Right ventricle myocardium inferior (tissue), 1 donor: Measurements from ENCODE around the gene QSOX1. TPM values are rescaled to one million over a fixed set of nuclear protein-coding genes. Genes with fewer than 3 reads are reported as not detected.
"Not testable (repeated sequence)": the region's sequence is repeated elsewhere in the genome, so short reads cannot be mapped to it uniquely, and the experiment has no call there.

Source experiments
- ATAC-seq: fragments of 200-7000 bp; cut with Tn5 transposase; one replicate; pipeline ENCODE4 v1.9.1; 2020; ENCODE audit warnings: mild to moderate bottlenecking, moderate library complexity
- DNase-seq: peaks from one replicate; pipeline ENCODE4 v3.0.0; 2021; ENCODE audit errors: missing footprints
- intact Hi-C: fragments of 100-400 bp; cut with DNase I; formaldehyde crosslinking; loops from one replicate; pipeline ENCODE4 v1.11.0; 2022
- total RNA-seq: library from RNA; stranded (reverse); fragmentation: NEBNext Ultra II Directional; extraction: Animal tissue kit (Norgen Biotek cat#: 25700); gene quantifications from one replicate; pipeline ENCODE4 v1.2.1, GENCODE V29; 2021
- donor health status: DM: no; HTN: yes; CAD: no; lungs with severe emphysema.

The QSOX1 gene
- total RNA-seq, 1 donor from 2014 or later = 97.7 TPM

- intact Hi-C loops = no loop called here
- DNase-seq (no peak), ATAC-seq (no peak)
Measured at GRCh38 chr1:180198196-180198595, 43.5 kb downstream of the QSOX1 start.

- intact Hi-C loops = no loop called here
- DNase-seq (no peak), ATAC-seq (no peak)
Measured at GRCh38 chr1:180198611-180199010, 43.9 kb downstream of the QSOX1 start.

- intact Hi-C loops = no loop called here
- DNase-seq (no peak), ATAC-seq (no peak)
Measured at GRCh38 chr1:180199018-180199417, 44.3 kb downstream of the QSOX1 start.

- intact Hi-C loops = no loop called here
- DNase-seq (no peak), ATAC-seq (no peak)
Measured at GRCh38 chr1:180201451-180202200, 47.0 kb downstream of the QSOX1 start.

- intact Hi-C loops, ATAC-seq, DNase-seq: not testable (repeated sequence)
Measured at GRCh38 chr1:180202588-180202987, 47.9 kb downstream of the QSOX1 start.

- ATAC-seq (no peak), DNase-seq (no peak)
- intact Hi-C loops = no loop called here
Measured at GRCh38 chr1:180204231-180204630, 49.6 kb downstream of the QSOX1 start.

GRCh38 chr1:180206581-180206980, 51.9 kb downstream of the QSOX1 start:
- ATAC-seq (no peak), DNase-seq (no peak)
- intact Hi-C loops = no loop called here

GRCh38 chr1:180208264-180208663, 53.6 kb downstream of the QSOX1 start:
- intact Hi-C loops = no loop called here
- peak; percentile 13 for DNase-seq
- ATAC-seq = no peak

- ATAC-seq = no peak
- intact Hi-C loops = no loop called here
Measured at GRCh38 chr1:180210008-180210620, 55.4 kb downstream of the QSOX1 start.

GRCh38 chr1:180211156-180211859, 56.6 kb downstream of the QSOX1 start:
- no peak for ATAC-seq
- peak; percentile 44 for DNase-seq

More at GRCh38 chr1:180210008-180210620, 55.4 kb downstream of the QSOX1 start:
- DNase-seq = peak; percentile 16

GRCh38 chr1:180211860-180212229, 57.2 kb downstream of the QSOX1 start:
- intact Hi-C loops = no loop called here
- DNase-seq (no peak), ATAC-seq (no peak)

More at GRCh38 chr1:180211156-180211859, 56.6 kb downstream of the QSOX1 start:
- intact Hi-C loops = no loop called here

- intact Hi-C loops = no loop called here
- DNase-seq (no peak), ATAC-seq (no peak)
Measured at GRCh38 chr1:180213401-180214170, 58.9 kb downstream of the QSOX1 start.

- DNase-seq (no peak), ATAC-seq (no peak)
- intact Hi-C loops = no loop called here
Measured at GRCh38 chr1:180215856-180216625, 61.4 kb downstream of the QSOX1 start.

GRCh38 chr1:180217006-180217405, 62.3 kb downstream of the QSOX1 start:
- ATAC-seq (no peak), DNase-seq (no peak)
- intact Hi-C loops = no loop called here

GRCh38 chr1:180218806-180219765, 64.4 kb downstream of the QSOX1 start:
- intact Hi-C loops = no loop called here
- ATAC-seq (no peak), DNase-seq (no peak)

- ATAC-seq (no peak), DNase-seq (no peak)
- intact Hi-C loops = no loop called here
Measured at GRCh38 chr1:180219776-180220175, 65.1 kb downstream of the QSOX1 start.

GRCh38 chr1:180221462-180221861, 66.8 kb downstream of the QSOX1 start:
- DNase-seq (no peak), ATAC-seq (no peak)
- intact Hi-C loops = no loop called here
